H1 (cell line): ENCODE data around the gene ILDR2. TPM values are rescaled to one million over a fixed set of nuclear protein-coding genes. Genes with fewer than 3 reads are reported as not detected.

Experiments
- CTCF ChIA-PET: fragments of 300-600 bp; sonication (Branson Sonifier 250); formaldehyde crosslinking; loops from one replicate; lab custom pipeline; 2021; ENCODE audit not compliant: partially characterized antibody; lab: Charles Lee
- POLR2A ChIA-PET: fragments of 300-600 bp; sonication (Branson Sonifier 250); formaldehyde crosslinking; loops from one replicate; lab custom pipeline; 2021; ENCODE audit warnings: inconsistent platforms; ENCODE audit not compliant: partially characterized antibody; lab: Charles Lee
- DNase-seq, 2 experiments: peaks; one replicate each; pipeline versions ENCODE4 v3.0.0 to v3.0.0-alpha.2; 2010 to 2022; ENCODE audit warnings: low spot score in 2 of 2, low read depth in 1 of 2, mixed read lengths in 1 of 2
- FAIRE-seq: peaks from 2 replicates; lab custom pipeline; 2011; peaks lifted over from hg19 to GRCh38; lab: Jason Lieb, UNC
- H2AFZ ChIP-seq: 2 replicates; pipeline ENCODE4 v1.8.1; 2012; ENCODE audit warnings: low read length, inconsistent platforms
- H2AK5ac ChIP-seq: 2 replicates; pipeline ENCODE4 v1.6.1; 2013; ENCODE audit warnings: low read depth, low read length
- H2BK120ac ChIP-seq: replicated peaks from 2 replicates; pipeline ENCODE3; 2013; ENCODE audit warnings: low read depth, low read length, inconsistent platforms
- H2BK12ac ChIP-seq: 2 replicates; pipeline ENCODE4 v1.6.1; 2013; ENCODE audit warnings: low read depth, low read length
- H2BK15ac ChIP-seq: 2 replicates; pipeline ENCODE4 v1.6.1; 2013; ENCODE audit warnings: low read length
- H2BK20ac ChIP-seq: 2 replicates; pipeline ENCODE4 v1.6.1; 2013; ENCODE audit warnings: low read length
- H2BK5ac ChIP-seq: 2 replicates; pipeline ENCODE4 v1.6.1; 2013; ENCODE audit warnings: low read depth, low read length
- H3K14ac ChIP-seq: 2 replicates; pipeline ENCODE4 v1.6.1; 2013; ENCODE audit warnings: inconsistent platforms; ENCODE audit not compliant: insufficient read length
- H3K18ac ChIP-seq: 2 replicates; pipeline ENCODE4 v1.6.1; 2013; ENCODE audit warnings: low read length; ENCODE audit errors: extremely low read depth
- H3K23ac ChIP-seq: 2 replicates; pipeline ENCODE4 v1.6.1; 2013; ENCODE audit warnings: inconsistent platforms; ENCODE audit not compliant: insufficient read length
- H3K23me2 ChIP-seq: 2 replicates; pipeline ENCODE4 v1.6.1; 2013; ENCODE audit warnings: low read depth, low read length
- H3K27ac ChIP-seq: 2 replicates; pipeline ENCODE4 v1.6.1; 2011; ENCODE audit warnings: low read depth, low read length, inconsistent platforms
- H3K27me3 ChIP-seq, 4 experiments: replicated peaks in 1 of 4; 1 replicate in 1 of 4; 2 replicates in 3 of 4; pipeline versions ENCODE4 v1.6.1 to v1.8.1; 2011 to 2013; ENCODE audit warnings: low read length in 3 of 4, mild to moderate bottlenecking in 3 of 4, inconsistent platforms in 2 of 4, mixed read lengths in 2 of 4, moderate library complexity in 1 of 4; ENCODE audit not compliant: control insufficient read depth in 3 of 4, insufficient read depth in 3 of 4; ENCODE audit errors: extremely low read depth in 1 of 4
- H3K36me3 ChIP-seq, 4 experiments: 2 replicates each; pipeline versions ENCODE4 v1.6.1 to v1.8.1; 2011 to 2013; ENCODE audit warnings: mild to moderate bottlenecking in 4 of 4, low read length in 3 of 4, moderate library complexity in 2 of 4, control low read depth in 1 of 4, inconsistent platforms in 1 of 4; ENCODE audit not compliant: insufficient read depth in 4 of 4, control insufficient read depth in 2 of 4
- H3K4ac ChIP-seq: replicated peaks from 2 replicates; pipeline ENCODE3; 2013; ENCODE audit warnings: low read length, low read depth, mixed read lengths, inconsistent platforms; ENCODE audit not compliant: insufficient read length
- H3K4me1 ChIP-seq, 4 experiments: replicated peaks in 1 of 4; 1 replicate in 1 of 4; 2 replicates in 3 of 4; pipeline versions ENCODE4 v1.6.1 to v1.8.1; 2011 to 2013; ENCODE audit warnings: low read length in 3 of 4, inconsistent platforms in 2 of 4, mixed read lengths in 1 of 4; ENCODE audit not compliant: insufficient read depth in 4 of 4, control insufficient read depth in 3 of 4
- H3K4me2 ChIP-seq, 2 experiments: 2 replicates each; pipeline versions ENCODE4 v1.6.1 to v1.8.1; 2011 to 2013; ENCODE audit warnings: low read depth in 2 of 2, low read length in 2 of 2, control low read depth in 1 of 2, inconsistent platforms in 1 of 2, mild to moderate bottlenecking in 1 of 2; ENCODE audit not compliant: insufficient read depth in 1 of 2
- H3K4me3 ChIP-seq, 4 experiments: fragments of 200-600, 300-600 bp in 1 of 4; sonication (generic), shearing (Covaris generic), sonication (Bioruptor Twin) in 1 of 4; 2 replicates each; pipeline versions ENCODE4 v1.5.1 to v1.8.1; 2011 to 2016; ENCODE audit warnings: low read length in 4 of 4, low read depth in 3 of 4, control low read depth in 2 of 4, inconsistent platforms in 2 of 4, mild to moderate bottlenecking in 2 of 4, mixed read lengths in 1 of 4, moderate library complexity in 1 of 4; ENCODE audit not compliant: insufficient read depth in 2 of 4; ENCODE audit errors: extremely low read depth in 1 of 4
- H3K56ac ChIP-seq: replicated peaks from 2 replicates; pipeline ENCODE3; 2013; ENCODE audit warnings: low read depth, mild to moderate bottlenecking, mixed read lengths, low read length, inconsistent platforms; ENCODE audit not compliant: insufficient read length
- H3K79me1 ChIP-seq: 2 replicates; pipeline ENCODE4 v1.6.1; 2013; ENCODE audit warnings: low read depth, low read length, control low read depth
- H3K79me2 ChIP-seq, 2 experiments: 2 replicates each; pipeline versions ENCODE4 v1.6.1 to v1.8.1; 2012 to 2013; ENCODE audit warnings: low read length in 2 of 2, mild to moderate bottlenecking in 2 of 2, inconsistent platforms in 1 of 2; ENCODE audit not compliant: insufficient read depth in 2 of 2, control insufficient read depth in 1 of 2
- H3K9ac ChIP-seq, 4 experiments: replicated peaks in 1 of 4; 1 replicate in 1 of 4; 2 replicates in 3 of 4; pipeline versions ENCODE4 v1.6.1 to v1.8.1; 2011 to 2013; ENCODE audit warnings: low read depth in 3 of 4, low read length in 3 of 4, control low read depth in 2 of 4, mild to moderate bottlenecking in 2 of 4, moderate library complexity in 2 of 4, inconsistent platforms in 1 of 4; ENCODE audit errors: extremely low read depth in 1 of 4
- H3K9me3 ChIP-seq, 2 experiments: 2 replicates each; pipeline versions ENCODE4 v1.6.1 to v1.8.1; 2012 to 2013; ENCODE audit warnings: mild to moderate bottlenecking in 2 of 2, moderate library complexity in 2 of 2, control low read depth in 1 of 2, inconsistent platforms in 1 of 2, low read depth in 1 of 2, low read length in 1 of 2, mixed read lengths in 1 of 2; ENCODE audit not compliant: insufficient read depth in 2 of 2
- H4K20me1 ChIP-seq, 2 experiments: replicated peaks in 1 of 2; 2 replicates each; pipeline versions ENCODE3 to v1.8.1; 2011 to 2013; ENCODE audit warnings: inconsistent platforms in 2 of 2, low read length in 2 of 2, mild to moderate bottlenecking in 1 of 2; ENCODE audit not compliant: insufficient read depth in 2 of 2, control insufficient read depth in 1 of 2
- H4K5ac ChIP-seq: 2 replicates; pipeline ENCODE4 v1.6.1; 2013; ENCODE audit warnings: low read length, low read depth, mixed read lengths, inconsistent platforms; ENCODE audit not compliant: insufficient read length
- H4K8ac ChIP-seq: 2 replicates; pipeline ENCODE4 v1.8.0; 2013; ENCODE audit warnings: mild to moderate bottlenecking, moderate library complexity, low read length, inconsistent platforms; ENCODE audit not compliant: insufficient read depth; ENCODE audit errors: extremely low read depth
- H4K91ac ChIP-seq: replicated peaks from 2 replicates; pipeline ENCODE3; 2013; ENCODE audit warnings: low read length, mixed read lengths, inconsistent platforms; ENCODE audit not compliant: insufficient read length
- CTBP2 ChIP-seq: IDR thresholded peaks from 2 replicates; pipeline ENCODE4 v1.7.0; 2011; ENCODE audit warnings: borderline replicate concordance, mild to moderate bottlenecking, moderate library complexity, mixed read lengths, low read length; ENCODE audit not compliant: insufficient read depth, insufficient read length
- KDM1A ChIP-seq: fragments of 200-600, 300-600 bp; sonication (generic); IDR thresholded peaks from 2 replicates; pipeline ENCODE4 v1.7.1; 2016; ENCODE audit warnings: mild to moderate bottlenecking, low read length, borderline replicate concordance
- WGBS, 2 experiments: shearing (Covaris generic) in 1 of 2; methylation state at CpG; one replicate each; pipeline versions ENCODE4 v1.1.6 to v1.1.7; 2013 to 2015; ENCODE audit warnings: low lambda C conversion rate in 2 of 2, mixed read lengths in 2 of 2, inconsistent platforms in 1 of 2, low coverage in 1 of 2, missing lambda C conversion rate in 1 of 2; ENCODE audit not compliant: insufficient replicate concordance in 2 of 2, insufficient coverage in 1 of 2, insufficient read length in 1 of 2; ENCODE audit errors: extremely low coverage in 1 of 2, missing lambda C conversion rate in 1 of 2; 5-methylcytosine and 5-hydroxymethylcytosine counted together
- polyA plus RNA-seq, 7 experiments: library from polyadenylated mRNA; depleted of rRNA in 3 of 7; stranded (reverse) in 5 of 7; unstranded in 2 of 7; fragments of >200 nt in 5 of 7; fragments of 200-250 nt in 2 of 7; gene quantifications; 1 replicate in 5 of 7; 2 replicates in 1 of 7; 4 replicates in 1 of 7; pipeline versions ENCODE4 v1.2.1 to v1.2.3, GENCODE V29; 2011 to 2013; ENCODE audit warnings: missing spikeins in 2 of 7, mixed read lengths in 2 of 7
- total RNA-seq: library from RNA; stranded (reverse); fragmentation: NEBNext Ultra II Directional; extraction: Animal tissue kit (Norgen Biotek cat#: 25700); gene quantifications from 2 replicates; pipeline ENCODE4 v1.2.1, GENCODE V29; 2021

Gene ILDR2
- total and polyA plus RNA-seq, 2 of the 8 experiments (the other 6 are each of a cell fraction or from before 2014, with no cell fraction given), result 0.85 to 0.86 TPM

- H3K4ac ChIP-seq, result no peak overlapping the region
- H4K8ac ChIP-seq, result peak overlapping the region; percentile 94; the same call in 1 of the 2 replicates
- TF ChIP-seq KDM1A (peak; percentile 92), CTBP2 (no peak)
- H3K79me1 ChIP-seq, result peaks cover 3% of the 10 kb centered on the region; the same call in 1 of the 2 replicates
- 0 out of 2 replicates have a peak overlapping the region, but pooled peaks have one; percentile 85 for H2BK5ac ChIP-seq
- FAIRE-seq (no peak), DNase-seq (no peak)
- no peak overlapping the region for H2AFZ ChIP-seq
- H2BK20ac ChIP-seq, result no peak overlapping the region
- no peaks in the 10 kb centered on the region; the same call in 1 of the 2 replicates for H3K23me2 ChIP-seq
- 45% methylated on average over 8 of the region's 8 CpGs; no CpG with 5 or more reads in 1 of the 2 experiments for WGBS, 2 experiments
- no peaks in the 10 kb centered on the region for H3K27me3 ChIP-seq
- H3K14ac ChIP-seq, result no peak overlapping the region
- H2BK15ac ChIP-seq, result no peak overlapping the region
- peak overlapping the region; percentile 31 for H2BK120ac ChIP-seq
- CTCF ChIA-PET, result interaction anchor here (0.6 to 2.2 kb wide), 5 partner anchors 9 to 690 kb away, joined by 3 to 14 read pairs (median 7); no protein-coding TSS in a partner anchor
- no peak overlapping the region for H3K18ac ChIP-seq
- no peak overlapping the region for H2AK5ac ChIP-seq
- peaks cover 5 to 11% of the 10 kb centered on the region in 2 experiments for H4K20me1 ChIP-seq
- POLR2A ChIA-PET, result interaction anchor here (0.6 to 1.5 kb wide), 8 partner anchors 9 to 345 kb away, joined by 3 to 10 read pairs (median 4); partner anchors contain the start of gene POU2F1
- no peak overlapping the region for H4K91ac ChIP-seq
- peaks cover 6 to 53% of the 10 kb centered on the region in 2 experiments for H3K79me2 ChIP-seq
- no peaks in the 10 kb centered on the region for H3K36me3 ChIP-seq
- H3K4me3 ChIP-seq, result peak overlapping the region; percentile 70 to 87 (median 82)
- no peaks in the 10 kb centered on the region for H3K9me3 ChIP-seq
- H3K4me1 ChIP-seq, result peaks cover 0 to 5% (median 3%) of the 10 kb centered on the region in 4 experiments; a peak in 5 of 7 replicates
- peak overlapping the region; percentile 47 for H4K5ac ChIP-seq
- peak overlapping the region; percentile 92; the same call in 1 of the 2 replicates for H3K27ac ChIP-seq
- no peak overlapping the region for H3K56ac ChIP-seq
- H2BK12ac ChIP-seq, result no peak overlapping the region
- H3K4me2 ChIP-seq, result peak overlapping the region; percentile 74 to 83
- H3K9ac ChIP-seq, result peak overlapping the region in 3 of 4 experiments; percentile 1 to 94 (median 93); a peak in 5 of 7 replicates
- H3K23ac ChIP-seq, result no peak overlapping the region
Observed at GRCh38 chr1:166875302-166875733, 100.0 kb downstream of the ILDR2 start.
